Type B pancreatic cell (in vitro differentiated cells): ENCODE measurements around the gene SPATA33. TPM values are rescaled to one million over a fixed set of nuclear protein-coding genes. Genes with fewer than 3 reads are reported as not detected.
A peak's percentile ranks its signal among the peaks of the same experiment; 100 is the strongest.
"Not testable (repeated sequence)": the region's sequence is repeated elsewhere in the genome, so short reads cannot be mapped to it uniquely, and the experiment has no call there.

Experiments used
- DNase-seq: peaks from one replicate; pipeline ENCODE4 v3.0.0; 2021; ENCODE audit warnings: mixed read lengths; ENCODE audit not compliant: unreplicated experiment; ENCODE audit errors: extremely low spot score
- H3K27ac Mint-ChIP-seq: 2 replicates; pipeline ENCODE4 v1.8.0; 2021; ENCODE audit warnings: mild to moderate bottlenecking, mixed read lengths
- H3K27me3 Mint-ChIP-seq: 2 replicates; pipeline ENCODE4 v1.8.0; 2021; ENCODE audit warnings: mixed read lengths
- H3K36me3 Mint-ChIP-seq: 2 replicates; pipeline ENCODE4 v1.8.0; 2021; ENCODE audit warnings: mixed read lengths
- H3K4me1 Mint-ChIP-seq: one replicate; pipeline ENCODE4 v1.8.0; 2021; ENCODE audit warnings: mixed read lengths; ENCODE audit not compliant: unreplicated experiment
- H3K4me3 Mint-ChIP-seq: 2 replicates; pipeline ENCODE4 v1.8.0; 2021; ENCODE audit warnings: mild to moderate bottlenecking, mixed read lengths
- H3K9me3 Mint-ChIP-seq: 2 replicates; pipeline ENCODE4 v1.8.0; 2021; ENCODE audit warnings: mixed read lengths
- CTCF ChIP-seq: fragments of 200-600 bp; sonication (generic); conservative IDR thresholded peaks from 2 replicates; pipeline ENCODE4 v1.5.0; 2021; ENCODE audit warnings: antibody characterized with exemption, mild to moderate bottlenecking
- total RNA-seq: library from RNA; stranded (reverse); gene quantifications from 2 replicates; pipeline ENCODE4 v1.2.1, GENCODE V29; 2021; ENCODE audit warnings: low replicate concordance

The SPATA33 gene
- total RNA-seq, 1 donor from 2014 or later, result 23.2 TPM

- no peak for TF ChIP-seq CTCF
- H3K4me3 Mint-ChIP-seq, result peak overlapping the region; percentile 24
- H3K4me1 Mint-ChIP-seq, result peaks cover 7% of the 10 kb centered on the region
- peaks cover 34% of the 10 kb centered on the region for H3K36me3 Mint-ChIP-seq
- no peaks in the 10 kb centered on the region for H3K27me3 Mint-ChIP-seq
- DNase-seq, result no peak
- no peaks in the 10 kb centered on the region for H3K9me3 Mint-ChIP-seq
- H3K27ac Mint-ChIP-seq, result no peak overlapping the region
These were observed 3.6 kb downstream of the SPATA33 start for GRCh38 chr16:89661215-89661614.

GRCh38 chr16:89664238-89664637 lies 6.6 kb downstream of the SPATA33 start:
- not testable (repeated sequence) for H3K9me3 Mint-ChIP-seq, DNase-seq, H3K4me1 Mint-ChIP-seq, H3K27me3 Mint-ChIP-seq, H3K27ac Mint-ChIP-seq, H3K4me3 Mint-ChIP-seq
- peaks cover 36% of the 10 kb centered on the region for H3K36me3 Mint-ChIP-seq

- H3K36me3 Mint-ChIP-seq, result peaks cover 23% of the 10 kb centered on the region
- not testable (repeated sequence) for H3K9me3 Mint-ChIP-seq
These were observed 9.4 kb downstream of the SPATA33 start for GRCh38 chr16:89667000-89667399.

GRCh38 chr16:89667633-89668032 lies 10.0 kb downstream of the SPATA33 start:
- Mint-ChIP-seq H3K9me3 (no peaks in the 10 kb centered on the region), H3K27ac (no peak overlapping the region), H3K27me3 (no peaks in the 10 kb centered on the region), H3K4me1 (no peaks in the 10 kb centered on the region), H3K4me3 (no peak overlapping the region), H3K36me3 (peaks cover 23% of the 10 kb centered on the region)
- TF ChIP-seq CTCF, result no peak
- DNase-seq, result no peak

More at GRCh38 chr16:89667000-89667399, 9.4 kb downstream of the SPATA33 start:
- H3K4me3 Mint-ChIP-seq, H3K27me3 Mint-ChIP-seq, DNase-seq, H3K27ac Mint-ChIP-seq, H3K4me1 Mint-ChIP-seq: not testable (repeated sequence)
- peak; percentile 53 for TF ChIP-seq CTCF

DNA sequence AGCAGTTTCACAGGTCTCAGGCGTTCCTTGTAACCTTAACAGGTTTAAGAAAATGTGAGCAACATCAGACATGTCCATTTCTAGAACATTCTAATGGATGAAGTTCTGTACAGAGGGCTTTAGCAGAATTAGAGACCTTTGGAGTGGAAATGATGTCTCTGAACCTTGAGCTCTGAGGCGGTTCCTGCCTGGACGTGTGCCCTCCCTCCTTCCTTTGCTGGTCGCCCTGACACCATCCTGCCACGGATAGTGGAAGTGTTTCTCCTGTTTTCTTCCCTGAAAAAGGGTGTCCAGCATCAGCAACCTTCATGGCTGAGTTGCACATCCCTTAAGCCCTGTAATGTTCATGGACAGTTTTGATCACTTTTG lies 11.1 kb downstream of the SPATA33 start:
- TF ChIP-seq CTCF, result no peak
- no peak overlapping the region for H3K27ac Mint-ChIP-seq
- no peak overlapping the region for H3K4me3 Mint-ChIP-seq
- no peaks in the 10 kb centered on the region for H3K9me3 Mint-ChIP-seq
- no peak for DNase-seq
- no peaks in the 10 kb centered on the region for H3K4me1 Mint-ChIP-seq
- H3K27me3 Mint-ChIP-seq, result no peaks in the 10 kb centered on the region
- peaks cover 16% of the 10 kb centered on the region for H3K36me3 Mint-ChIP-seq

- no peaks in the 10 kb centered on the region for H3K27me3 Mint-ChIP-seq
- peaks cover 12% of the 10 kb centered on the region for H3K36me3 Mint-ChIP-seq
- no peak for DNase-seq
- H3K9me3 Mint-ChIP-seq, result no peaks in the 10 kb centered on the region
- H3K27ac Mint-ChIP-seq, result no peak overlapping the region
- no peaks in the 10 kb centered on the region for H3K4me1 Mint-ChIP-seq
- TF ChIP-seq CTCF, result no peak
- H3K4me3 Mint-ChIP-seq, result no peak overlapping the region
These were observed 12.1 kb downstream of the SPATA33 start for GRCh38 chr16:89669755-89670154.
